Fibroblast of pulmonary artery (primary cell): Measurements from ENCODE around the gene HCK.
A peak's percentile ranks its signal among the peaks of the same experiment; 100 is the strongest.

Experiments used
- DNase-seq: peaks from one replicate; pipeline ENCODE4 v3.0.0-alpha.2; 2010; ENCODE audit warnings: low read depth
- H3K4me3 ChIP-seq: replicated peaks from 2 replicates; pipeline ENCODE4 v1.5.1; 2011; ENCODE audit warnings: low read depth, mild to moderate bottlenecking, control low read depth, low read length, moderate library complexity
- CTCF ChIP-seq: IDR thresholded peaks from 2 replicates; pipeline ENCODE4 v1.5.1; 2011; ENCODE audit warnings: mild to moderate bottlenecking, control low read depth, low read length, inconsistent platforms; ENCODE audit errors: missing control alignments

Gene HCK

GRCh38 chr20:32036716-32037485 is 15.1 kb upstream of the HCK start:
- TF ChIP-seq CTCF = no peak
- DNase-seq = peak; percentile 25
- no peak overlapping the region for H3K4me3 ChIP-seq

DNA sequence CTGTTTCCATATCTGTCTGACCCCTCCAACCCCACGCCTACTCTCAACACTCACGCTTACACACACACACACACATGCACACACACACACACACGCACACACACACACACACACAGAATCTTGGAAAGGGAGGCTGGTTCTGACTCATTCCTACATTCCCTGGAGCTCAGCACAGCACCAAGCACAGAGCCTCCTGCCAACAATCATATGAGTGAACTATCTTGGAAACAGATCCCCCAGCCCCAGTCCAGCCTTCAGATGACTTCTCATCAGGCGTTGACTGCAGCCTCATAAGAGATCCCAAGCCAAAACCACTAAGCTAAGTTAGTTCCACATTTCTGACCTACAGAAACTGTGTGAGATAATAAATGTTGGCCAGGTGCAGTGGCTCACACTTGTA is 14.1 kb upstream of the HCK start:
- no peak for TF ChIP-seq CTCF
- DNase-seq = peak; percentile 49
- no peak overlapping the region for H3K4me3 ChIP-seq

DNA sequence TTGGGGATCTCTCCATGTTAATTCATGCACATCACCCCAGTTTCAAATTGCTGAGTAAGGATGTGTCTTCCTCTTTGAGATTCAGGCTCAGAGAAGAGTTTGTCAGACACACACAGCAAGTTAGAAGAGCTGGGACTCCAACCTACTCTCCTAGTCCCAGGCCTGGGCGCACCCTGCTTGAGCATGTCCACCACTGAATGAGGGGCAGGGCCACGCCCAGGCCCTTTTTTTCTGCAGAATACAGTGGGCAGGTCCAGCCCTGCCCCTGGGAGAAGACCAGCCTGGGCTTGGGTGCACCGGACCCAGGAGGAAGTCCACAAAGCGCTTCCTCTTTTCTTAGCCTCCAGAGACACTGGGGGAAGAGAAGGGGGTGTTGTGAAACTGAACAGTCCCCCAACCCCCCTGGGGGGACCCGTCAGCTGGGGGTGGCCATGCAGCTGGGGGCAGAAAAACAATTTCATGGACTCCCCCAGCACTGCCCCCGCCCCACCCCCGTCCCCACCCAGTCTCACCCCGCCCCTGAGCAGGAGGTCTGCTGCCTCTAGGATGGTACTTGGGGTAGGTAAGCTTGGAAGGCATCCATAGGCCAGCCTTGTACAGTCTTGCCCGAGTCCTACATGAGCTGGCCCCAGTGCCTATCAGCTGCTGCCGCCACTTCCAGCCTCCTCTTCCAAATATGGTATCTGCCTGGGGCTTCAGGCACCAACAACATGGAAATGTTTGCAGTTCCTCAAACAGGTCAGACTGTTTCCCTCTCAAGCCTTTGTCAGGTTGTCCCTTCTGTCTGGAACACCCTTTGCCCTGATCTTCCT is 11.7 kb upstream of the HCK start:
- DNase-seq = no peak
- no peak overlapping the region for H3K4me3 ChIP-seq
- TF ChIP-seq CTCF = no peak

DNA sequence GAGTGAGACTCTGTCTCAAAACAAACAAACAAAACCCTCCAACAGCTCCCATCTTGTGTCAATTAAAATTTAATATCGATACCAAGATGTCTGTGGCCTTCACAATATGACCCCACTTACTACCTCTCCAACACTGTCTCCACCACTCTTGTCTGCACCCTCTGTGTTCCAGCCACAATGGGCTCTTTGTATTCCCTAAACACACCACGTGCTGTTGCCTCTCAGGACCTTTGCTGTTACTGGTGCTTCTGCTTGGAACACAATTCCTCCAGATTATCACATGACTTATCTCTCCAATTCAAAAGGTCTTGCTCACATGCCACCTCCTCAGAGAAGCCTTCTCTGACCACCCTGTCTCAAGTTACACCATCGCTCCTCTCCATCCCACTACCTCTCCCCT is 6.0 kb upstream of the HCK start:
- no peak for TF ChIP-seq CTCF
- no peak for DNase-seq
- H3K4me3 ChIP-seq = no peak overlapping the region

DNA sequence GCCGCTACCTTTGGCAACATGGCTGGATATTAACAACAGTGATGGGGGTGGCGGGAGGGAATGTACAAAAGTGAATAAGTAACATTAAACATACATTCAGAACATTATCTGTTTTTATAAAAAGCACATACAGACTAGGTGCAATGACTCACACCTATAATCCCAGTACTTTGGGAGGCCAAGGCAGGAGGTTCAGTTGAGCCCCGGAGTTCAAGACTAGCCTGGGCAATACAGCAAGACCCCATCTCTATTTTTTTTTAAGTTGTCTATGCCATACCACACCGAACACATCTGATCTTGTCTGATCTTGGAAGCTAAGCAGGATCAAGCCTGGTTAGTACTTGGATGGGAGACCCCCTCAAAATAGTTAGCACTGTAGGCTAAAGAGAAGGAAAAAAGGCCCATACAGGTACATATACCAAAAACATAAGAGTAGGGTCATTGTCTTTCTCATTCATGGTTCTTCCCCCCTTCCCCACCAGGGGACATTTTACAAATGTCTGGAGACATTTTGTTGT is 1.7 kb upstream of the HCK start:
- DNase-seq = no peak
- no peak overlapping the region for H3K4me3 ChIP-seq
- TF ChIP-seq CTCF = no peak

DNA sequence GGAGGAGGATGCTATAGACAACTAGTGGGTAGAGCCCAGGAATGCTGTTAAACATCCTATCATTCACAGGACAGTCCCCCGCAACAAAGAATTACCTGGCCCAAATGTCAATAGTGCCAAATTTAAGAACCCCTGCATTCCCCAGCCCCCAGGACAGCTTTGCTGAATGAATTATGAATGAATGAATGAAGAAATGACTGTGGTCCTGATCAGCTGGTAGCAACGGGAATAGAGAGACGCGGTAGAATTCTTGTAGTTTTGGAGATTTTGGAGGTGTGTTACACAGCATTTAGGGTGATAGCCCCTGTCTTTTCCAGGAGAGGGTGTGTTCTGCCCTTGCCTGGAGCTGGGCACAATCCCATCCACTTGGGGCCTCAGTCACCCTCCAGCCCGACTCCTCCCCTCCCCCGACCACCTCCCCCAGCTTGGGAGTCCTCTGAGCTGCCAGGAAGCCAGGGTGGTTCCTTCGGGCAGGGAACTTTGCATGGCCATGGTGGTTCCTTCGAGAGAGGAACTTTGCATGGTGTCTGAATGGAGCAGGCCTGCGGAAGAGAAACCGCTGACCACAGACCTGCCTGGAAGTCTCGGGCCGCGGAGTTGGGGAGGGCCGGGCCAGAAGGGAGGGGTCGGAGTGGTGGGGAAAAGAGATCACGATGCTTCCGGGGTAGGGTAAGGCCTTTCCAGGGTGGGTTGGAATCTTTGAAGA is 1.0 kb upstream of the HCK start:
- H3K4me3 ChIP-seq = no peak overlapping the region
- no peak for TF ChIP-seq CTCF
- no peak for DNase-seq
